ENCODE results near the gene PRELP. TPM values are rescaled to one million over a fixed set of nuclear protein-coding genes. Genes with fewer than 3 reads are reported as not detected.

The PRELP gene
- total RNA-seq, 3 donors from 2014 or later: 27.4 to 132 (median 42.0) TPM

DNA sequence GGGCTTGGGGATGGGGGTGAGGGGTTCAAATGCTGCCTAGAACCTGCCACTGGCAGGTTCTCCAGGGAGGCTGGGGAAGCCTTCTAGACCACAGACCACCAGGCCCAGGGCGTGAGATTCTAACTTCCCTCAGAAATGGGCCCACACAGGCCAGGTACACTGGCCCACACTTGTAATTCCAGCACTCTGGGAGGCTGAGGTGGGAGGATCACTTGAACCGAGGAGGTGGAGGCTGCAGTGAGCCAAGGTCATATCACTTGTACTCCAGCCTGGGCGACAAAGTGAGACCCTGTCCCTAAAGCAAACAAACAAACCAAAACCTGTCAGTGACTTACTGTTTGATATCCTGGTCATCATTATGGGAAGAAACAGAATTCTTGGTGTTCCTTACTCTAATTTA is 50.1 kb downstream of the PRELP start:
- H3K4me1 ChIP-seq: no peaks in the 10 kb centered on the region
- H3K4me3 ChIP-seq: no peak overlapping the region
- H3K27ac ChIP-seq: no peak overlapping the region
- H3K27me3 ChIP-seq: no peaks in the 10 kb centered on the region
- no peak for TF ChIP-seq POLR2AphosphoS5 (IDR thresholded peaks at IDR 0.05)
- TF ChIP-seq, protein P1, sequence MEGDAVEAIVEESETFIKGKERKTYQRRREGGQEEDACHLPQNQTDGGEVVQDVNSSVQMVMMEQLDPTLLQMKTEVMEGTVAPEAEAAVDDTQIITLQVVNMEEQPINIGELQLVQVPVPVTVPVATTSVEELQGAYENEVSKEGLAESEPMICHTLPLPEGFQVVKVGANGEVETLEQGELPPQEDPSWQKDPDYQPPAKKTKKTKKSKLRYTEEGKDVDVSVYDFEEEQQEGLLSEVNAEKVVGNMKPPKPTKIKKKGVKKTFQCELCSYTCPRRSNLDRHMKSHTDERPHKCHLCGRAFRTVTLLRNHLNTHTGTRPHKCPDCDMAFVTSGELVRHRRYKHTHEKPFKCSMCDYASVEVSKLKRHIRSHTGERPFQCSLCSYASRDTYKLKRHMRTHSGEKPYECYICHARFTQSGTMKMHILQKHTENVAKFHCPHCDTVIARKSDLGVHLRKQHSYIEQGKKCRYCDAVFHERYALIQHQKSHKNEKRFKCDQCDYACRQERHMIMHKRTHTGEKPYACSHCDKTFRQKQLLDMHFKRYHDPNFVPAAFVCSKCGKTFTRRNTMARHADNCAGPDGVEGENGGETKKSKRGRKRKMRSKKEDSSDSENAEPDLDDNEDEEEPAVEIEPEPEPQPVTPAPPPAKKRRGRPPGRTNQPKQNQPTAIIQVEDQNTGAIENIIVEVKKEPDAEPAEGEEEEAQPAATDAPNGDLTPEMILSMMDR (IDR thresholded peaks at IDR 0.05): no peak
- TF ChIP-seq POLR2A (IDR thresholded peaks at IDR 0.05): no peak
- intact Hi-C loops (cut with DNase I; ENCODE audit: low total_unique reads): no loop called here
- no peaks in the 10 kb centered on the region for H3K36me3 ChIP-seq
- no peaks in the 10 kb centered on the region for H3K9me3 ChIP-seq
- DNase-seq (ENCODE audit: low spot score in 2 of 2): no peak

DNA sequence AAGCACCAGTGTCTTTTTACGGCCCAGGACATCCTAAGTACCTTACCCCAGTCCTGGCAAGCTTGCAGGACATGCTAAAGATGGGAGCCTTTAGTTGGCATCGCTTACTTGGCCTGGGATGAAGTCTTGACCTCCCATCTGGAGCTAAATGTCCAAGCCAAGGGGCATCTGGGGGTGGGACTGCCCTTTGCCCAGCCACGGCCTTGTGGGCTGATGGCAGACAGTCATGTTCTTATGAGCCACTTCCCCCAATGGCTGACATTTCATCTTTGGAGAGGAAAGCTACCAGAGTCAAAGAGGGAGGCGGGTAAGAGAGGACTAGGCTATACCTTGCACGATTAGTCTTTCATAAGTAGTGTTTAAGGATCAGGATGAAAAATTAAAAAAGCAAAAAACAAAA is 50.5 kb downstream of the PRELP start:
- Histone ChIP-seq H3K9me3 (no peaks in the 10 kb centered on the region), H3K4me1 (no peaks in the 10 kb centered on the region), H3K4me3 (no peak overlapping the region), H3K27me3 (no peaks in the 10 kb centered on the region), H3K36me3 (no peaks in the 10 kb centered on the region), H3K27ac (no peak overlapping the region)
- TF ChIP-seq, protein P1 (IDR thresholded peaks at IDR 0.05): no peak
- TF ChIP-seq POLR2AphosphoS5 (IDR thresholded peaks at IDR 0.05): no peak
- TF ChIP-seq POLR2A (IDR thresholded peaks at IDR 0.05): no peak
- intact Hi-C loops (cut with DNase I; ENCODE audit: low total_unique reads): no loop called here
- DNase-seq (ENCODE audit: low spot score in 2 of 2): no peak

GRCh38 chr1:203526572-203526971 is 51.0 kb downstream of the PRELP start:
- Histone ChIP-seq H3K4me1 (no peaks in the 10 kb centered on the region), H3K27ac (no peak overlapping the region), H3K9me3 (no peaks in the 10 kb centered on the region), H3K4me3 (no peak overlapping the region), H3K36me3 (no peaks in the 10 kb centered on the region), H3K27me3 (no peaks in the 10 kb centered on the region)
- TF ChIP-seq, protein P1 (IDR thresholded peaks at IDR 0.05): no peak
- TF ChIP-seq POLR2AphosphoS5 (IDR thresholded peaks at IDR 0.05) (no peak), POLR2A (IDR thresholded peaks at IDR 0.05) (no peak)
- no peak for DNase-seq (ENCODE audit: low spot score in 2 of 2)
- intact Hi-C loops (cut with DNase I; ENCODE audit: low total_unique reads): no loop called here

DNA sequence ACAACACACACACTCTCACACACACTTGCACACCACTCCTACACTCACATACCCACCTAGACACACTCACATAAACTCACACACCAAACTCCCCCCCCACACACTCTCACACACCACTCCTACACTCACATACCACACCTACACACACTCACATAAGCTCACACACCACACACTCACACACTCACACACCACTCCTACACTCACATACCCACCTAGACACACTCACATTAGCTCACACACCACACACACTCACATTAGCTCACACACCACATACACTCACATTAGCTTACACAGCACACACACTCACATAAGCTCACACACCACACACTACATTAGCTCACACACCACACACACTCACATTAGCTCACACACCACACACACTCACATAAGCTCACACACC is 51.4 kb downstream of the PRELP start:
- TF ChIP-seq, protein P1 (IDR thresholded peaks at IDR 0.05): no peak
- TF ChIP-seq POLR2AphosphoS5 (IDR thresholded peaks at IDR 0.05) (no peak), POLR2A (IDR thresholded peaks at IDR 0.05) (no peak)
- no peak overlapping the region for H3K27ac ChIP-seq
- intact Hi-C loops (cut with DNase I; ENCODE audit: low total_unique reads): no loop called here
- no peak for DNase-seq (ENCODE audit: low spot score in 2 of 2)
- no peaks in the 10 kb centered on the region for H3K27me3 ChIP-seq
- no peaks in the 10 kb centered on the region for H3K36me3 ChIP-seq
- H3K4me1 ChIP-seq: no peaks in the 10 kb centered on the region
- no peak overlapping the region for H3K4me3 ChIP-seq
- H3K9me3 ChIP-seq: no peaks in the 10 kb centered on the region

DNA sequence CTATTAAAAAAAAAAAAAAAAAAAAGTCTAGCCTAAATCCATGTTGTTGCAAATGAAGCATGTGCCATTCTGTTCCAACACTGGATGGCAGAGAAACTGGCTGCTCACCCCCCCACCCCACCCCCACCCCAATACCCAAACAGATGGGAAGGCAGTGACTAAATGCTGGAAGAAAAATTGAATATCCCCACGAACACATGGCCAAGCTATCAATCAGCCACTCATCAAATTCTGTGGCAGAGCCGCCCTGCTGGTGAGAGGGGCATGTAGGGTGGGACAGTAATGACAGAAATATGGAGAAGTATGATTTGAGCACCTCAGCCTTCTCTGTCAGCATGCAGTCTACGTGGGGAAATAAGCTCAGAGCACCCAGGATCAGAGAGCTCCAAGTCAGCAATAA is 52.5 kb downstream of the PRELP start:
- Histone ChIP-seq H3K4me3 (no peak overlapping the region), H3K36me3 (no peaks in the 10 kb centered on the region), H3K27ac (no peak overlapping the region), H3K4me1 (no peaks in the 10 kb centered on the region), H3K27me3 (no peaks in the 10 kb centered on the region), H3K9me3 (no peaks in the 10 kb centered on the region)
- no peak for DNase-seq (ENCODE audit: low spot score in 2 of 2)
- intact Hi-C loops (cut with DNase I; ENCODE audit: low total_unique reads): no loop called here
- no peak for TF ChIP-seq POLR2AphosphoS5 (IDR thresholded peaks at IDR 0.05)
- TF ChIP-seq, protein P1 (IDR thresholded peaks at IDR 0.05): no peak

All from breast epithelium (tissue), 4 donors.